Activated CD8-positive, alpha-beta memory T cell treated with anti-CD3 and anti-CD28 coated beads for 4 hours (primary cell): ENCODE measurements around the gene TTLL11.
"Not testable (repeated sequence)": the region's sequence is repeated elsewhere in the genome, so short reads cannot be mapped to it uniquely, and the experiment has no call there.

Source experiments
- DNase-seq, 2 donors: peaks; one replicate each; pipeline ENCODE4 v3.0.0-alpha.2; 2020; ENCODE audit warnings: low read depth in 2 of 2

Gene TTLL11

GRCh38 chr9:121902461-121903135 is 190.5 kb downstream of the TTLL11 start:
- DNase-seq = no peak

- DNase-seq = no peak
Observed at GRCh38 chr9:121901616-121902015, 191.5 kb downstream of the TTLL11 start.

- DNase-seq = no peak
Observed at GRCh38 chr9:121900163-121900562, 192.9 kb downstream of the TTLL11 start.

GRCh38 chr9:121898856-121899255 is 194.3 kb downstream of the TTLL11 start:
- DNase-seq = no peak

GRCh38 chr9:121897140-121897539 is 196.0 kb downstream of the TTLL11 start:
- no peak for DNase-seq

- no peak for DNase-seq
Observed at GRCh38 chr9:121896545-121896943, 196.6 kb downstream of the TTLL11 start.

GRCh38 chr9:121895818-121896544 is 197.1 kb downstream of the TTLL11 start:
- no peak for DNase-seq

- no peak for DNase-seq
Observed at GRCh38 chr9:121895358-121895757, 197.8 kb downstream of the TTLL11 start.

GRCh38 chr9:121894380-121894779 is 198.7 kb downstream of the TTLL11 start:
- not testable (repeated sequence) for DNase-seq

GRCh38 chr9:121893786-121894185 is 199.3 kb downstream of the TTLL11 start:
- DNase-seq = no peak

- DNase-seq = no peak
Observed at GRCh38 chr9:121892706-121893105, 200.4 kb downstream of the TTLL11 start.

- no peak for DNase-seq
Observed at GRCh38 chr9:121890746-121891145, 202.4 kb downstream of the TTLL11 start.

GRCh38 chr9:121889990-121890563 is 203.0 kb downstream of the TTLL11 start:
- no peak for DNase-seq

- no peak for DNase-seq
Observed at GRCh38 chr9:121888438-121888775, 204.7 kb downstream of the TTLL11 start.

GRCh38 chr9:121887553-121888437 is 205.3 kb downstream of the TTLL11 start:
- DNase-seq = no peak

- DNase-seq = no peak
Observed at GRCh38 chr9:121886759-121887485, 206.2 kb downstream of the TTLL11 start.

- no peak for DNase-seq
Observed at GRCh38 chr9:121885345-121885901, 207.7 kb downstream of the TTLL11 start.

GRCh38 chr9:121884057-121884541 is 209.0 kb downstream of the TTLL11 start:
- no peak for DNase-seq

- DNase-seq = no peak
Observed at GRCh38 chr9:121883281-121884056, 209.6 kb downstream of the TTLL11 start.

- no peak for DNase-seq
Observed at GRCh38 chr9:121881920-121882500, 211.1 kb downstream of the TTLL11 start.
